HCT116 (cell line): ENCODE data around the gene MTIF3. TPM values are rescaled to one million over a fixed set of nuclear protein-coding genes. Genes with fewer than 3 reads are reported as not detected.

Source experiments
- ATAC-seq: fragments of 200-7000 bp; cut with Tn5 transposase; 2 replicates; pipeline ENCODE4 v1.9.1; 2020; ENCODE audit warnings: mild to moderate bottlenecking, moderate library complexity
- BruUV-seq: library from RNA; stranded (reverse); fragments of 400-500 nt; replicated peaks from 2 replicates; lab custom pipeline; 2021; lab: Mats Ljungman, UMichigan
- CTCF ChIA-PET: fragments of 300-600 bp; sonication (Branson Sonifier 250); formaldehyde crosslinking; loops from one replicate; lab custom pipeline; 2021; ENCODE audit warnings: antibody characterized with exemption; lab: Charles Lee
- POLR2A ChIA-PET: fragments of 300-600, 350-600 bp; sonication (Branson Sonifier 250); formaldehyde crosslinking; loops from one replicate; lab custom pipeline; 2021; ENCODE audit warnings: antibody characterized with exemption; lab: Charles Lee
- RAD21 ChIA-PET, 2 experiments: fragments of 300-600 bp; sonication (Branson Sonifier 250); formaldehyde crosslinking; loops; one replicate each; lab custom pipeline; 2023; ENCODE audit warnings: low total read pairs in 2 of 2; ENCODE audit not compliant: uncharacterized antibody in 2 of 2, unreplicated experiment in 2 of 2, low non-redundant PET in 1 of 2; lab: Charles Lee
- DNase-seq: peaks from one replicate; pipeline ENCODE4 v3.0.0-alpha.2; 2010; ENCODE audit warnings: low read depth, low spot score
- H2AFZ ChIP-seq: fragments of 200-600 bp; shearing (Covaris generic), sonication (generic); 2 replicates; pipeline ENCODE4 v1.6.1; 2017; ENCODE audit warnings: low read depth, mixed run types, mixed read lengths, antibody characterized with exemption, low read length; ENCODE audit not compliant: poor library complexity, severe bottlenecking
- H3K27ac ChIP-seq: 2 replicates; pipeline ENCODE4 v1.5.1; 2012; ENCODE audit warnings: low read depth, low read length
- H3K27me3 ChIP-seq: fragments of 200-600 bp; sonication (generic); 2 replicates; pipeline ENCODE4 v1.6.1; 2016; ENCODE audit warnings: mixed run types, low read length, mixed read lengths; ENCODE audit not compliant: insufficient read depth
- H3K36me3 ChIP-seq, 2 experiments: fragments of 200-500 bp in 1 of 2; fragments of 200-600 bp in 1 of 2; sonication (Bioruptor generic) in 1 of 2; sonication (generic) in 1 of 2; 2 replicates each; pipeline versions ENCODE4 v1.5.1 to v1.6.1; 2014 to 2016; ENCODE audit warnings: low read length in 2 of 2, inconsistent platforms in 1 of 2, mixed read lengths in 1 of 2, mixed run types in 1 of 2; ENCODE audit not compliant: insufficient read depth in 2 of 2, control insufficient read depth in 1 of 2
- H3K4me1 ChIP-seq, 2 experiments: fragments of 200-600 bp in 1 of 2; sonication (generic) in 1 of 2; 2 replicates each; pipeline versions ENCODE4 v1.5.1 to v1.6.1; 2012 to 2017; ENCODE audit warnings: low read length in 2 of 2, inconsistent platforms in 1 of 2, mild to moderate bottlenecking in 1 of 2, mixed read lengths in 1 of 2, mixed run types in 1 of 2, moderate library complexity in 1 of 2; ENCODE audit not compliant: insufficient read depth in 2 of 2, control insufficient read depth in 1 of 2
- H3K4me2 ChIP-seq: fragments of 200-600 bp; sonication (generic); 2 replicates; pipeline ENCODE4 v1.6.1; 2017; ENCODE audit warnings: mixed run types, low read length, mixed read lengths
- H3K4me3 ChIP-seq, 2 experiments: fragments of 200-600 bp in 1 of 2; sonication (generic) in 1 of 2; replicated peaks in 1 of 2; 2 replicates each; pipeline ENCODE4 v1.5.1; 2011 to 2016; ENCODE audit warnings: low read length in 2 of 2, control low read depth in 1 of 2, low read depth in 1 of 2, mild to moderate bottlenecking in 1 of 2, mixed read lengths in 1 of 2, mixed run types in 1 of 2
- H3K79me2 ChIP-seq: fragments of 200-600 bp; sonication (generic); 2 replicates; pipeline ENCODE4 v1.6.1; 2017; ENCODE audit warnings: mild to moderate bottlenecking, mixed run types, low read length, moderate library complexity, mixed read lengths; ENCODE audit not compliant: insufficient read depth
- H3K9ac ChIP-seq: fragments of 200-600 bp; sonication (generic); 2 replicates; pipeline ENCODE4 v1.6.1; 2016; ENCODE audit warnings: low read length, mixed read lengths
- H3K9me2 ChIP-seq: fragments of 200-600 bp; sonication (generic), shearing (Covaris generic); 2 replicates; pipeline ENCODE4 v1.6.1; 2017; ENCODE audit warnings: mixed run types, mild to moderate bottlenecking, moderate library complexity; ENCODE audit not compliant: insufficient read depth
- H3K9me3 ChIP-seq, 2 experiments: fragments of 200-500 bp in 1 of 2; fragments of 200-600 bp in 1 of 2; sonication (Bioruptor generic) in 1 of 2; sonication (generic) in 1 of 2; 2 replicates each; pipeline ENCODE4 v1.6.1; 2014 to 2017; ENCODE audit warnings: low read length in 2 of 2, mixed read lengths in 2 of 2, inconsistent platforms in 1 of 2, low read depth in 1 of 2, mild to moderate bottlenecking in 1 of 2, mixed run types in 1 of 2, moderate library complexity in 1 of 2; ENCODE audit not compliant: control insufficient read depth in 1 of 2, insufficient read depth in 1 of 2
- H4K20me1 ChIP-seq: fragments of 200-600 bp; sonication (generic), shearing (Covaris generic); 2 replicates; pipeline ENCODE4 v1.6.1; 2017; ENCODE audit warnings: mixed run types, mild to moderate bottlenecking, moderate library complexity; ENCODE audit not compliant: insufficient read depth
- ATF3 ChIP-seq: IDR thresholded peaks from 2 replicates; pipeline ENCODE4 v1.6.1; 2012
- CEBPB ChIP-seq: IDR thresholded peaks from 2 replicates; pipeline ENCODE4 v1.6.1; 2012; ENCODE audit warnings: low read depth
- CTCF ChIP-seq, 3 experiments: fragments of 200-600 bp in 1 of 3; sonication (generic) in 1 of 3; IDR thresholded peaks in 2 of 3; conservative IDR thresholded peaks in 1 of 3; 2 replicates each; pipeline ENCODE4 v1.5.1; 2012 to 2017; ENCODE audit warnings: low read depth in 2 of 3, low read length in 2 of 3, antibody characterized with exemption in 1 of 3, borderline replicate concordance in 1 of 3, control low read depth in 1 of 3, mild to moderate bottlenecking in 1 of 3, mixed read lengths in 1 of 3, mixed run types in 1 of 3, moderate library complexity in 1 of 3; ENCODE audit not compliant: insufficient read depth in 1 of 3
- EZH2 ChIP-seq: fragments of 200-600 bp; sonication (generic); IDR thresholded peaks from 2 replicates; pipeline ENCODE4 v1.6.1; 2017; ENCODE audit warnings: antibody characterized with exemption, mixed run types
- EZH2phosphoT487 ChIP-seq: fragments of 200-600 bp; IDR thresholded peaks from 2 replicates; pipeline ENCODE4 v1.6.1; 2018; ENCODE audit warnings: antibody characterized with exemption, borderline replicate concordance
- MAX ChIP-seq: IDR thresholded peaks from 2 replicates; pipeline ENCODE4 v1.6.1; 2012
- RAD21 ChIP-seq: IDR thresholded peaks from 2 replicates; pipeline ENCODE4 v1.6.1; 2012; ENCODE audit warnings: low read depth, mild to moderate bottlenecking
- REST ChIP-seq: IDR thresholded peaks from 2 replicates; pipeline ENCODE4 v1.6.1; 2012; ENCODE audit warnings: low read depth
- SRF ChIP-seq: IDR thresholded peaks from 2 replicates; pipeline ENCODE4 v1.6.1; 2012; ENCODE audit warnings: low read depth
- TCF7L2 ChIP-seq: IDR thresholded peaks from 2 replicates; pipeline ENCODE4 v1.7.0; 2011; ENCODE audit warnings: borderline replicate concordance, inconsistent platforms; ENCODE audit not compliant: insufficient read depth, insufficient read length; ENCODE audit errors: extremely low read depth
- intact Hi-C: fragments of 100-400 bp; cut with micrococcal nuclease; formaldehyde crosslinking; loops from 2 replicates; pipeline ENCODE4 v1.10.0; 2022
- total RNA-seq: library from RNA; stranded (reverse); gene quantifications from one replicate; pipeline ENCODE4 v1.2.1, GENCODE V29; 2021; ENCODE audit not compliant: unreplicated experiment

MTIF3 gene
- total RNA-seq, 1 experiment from 2014 or later, result 27.8 TPM

GRCh38 chr13:27395007-27395510, 55.3 kb downstream of the MTIF3 start (continued):
- no peak for TF ChIP-seq REST
- no peak for TF ChIP-seq CTCF (IDR thresholded peaks at IDR 0.05 in 2 of 3, conservative IDR thresholded peaks at IDR 0.05 in 1 of 3; ENCODE audit: borderline replicate concordance in 1 of 3, insufficient read depth in 1 of 3, low read depth in 2 of 3, low read length in 2 of 3)
- no peak for TF ChIP-seq TCF7L2

- Histone ChIP-seq H2AFZ (no peak overlapping the region), H3K27me3 (no peaks in the 10 kb centered on the region), H3K9me3 (no peaks in the 10 kb centered on the region), H3K9ac (no peak overlapping the region), H3K4me3 (no peak overlapping the region), H3K27ac (no peak overlapping the region), H3K9me2 (no peaks in the 10 kb centered on the region), H3K79me2 (no peaks in the 10 kb centered on the region), H3K4me1 (no peaks in the 10 kb centered on the region), H3K36me3 (no peaks in the 10 kb centered on the region), H3K4me2 (no peak overlapping the region), H4K20me1 (no peaks in the 10 kb centered on the region)
- ChIA-PET CTCF (no interaction called here), POLR2A (no interaction called here), RAD21 (no interaction called here)
- TF ChIP-seq EZH2phosphoT487, result no peak
- no peak for TF ChIP-seq RAD21
- no peak for TF ChIP-seq MAX
- no peak for TF ChIP-seq EZH2
- TF ChIP-seq ATF3, result no peak
- no peak for TF ChIP-seq CEBPB
- TF ChIP-seq SRF, result no peak
- intact Hi-C loops, result loop anchor here (10.0 kb wide), 1 partner anchor 232 kb away; the partner anchor contains the start of genes LNX2 and POLR1D
- no TSS peak for BruUV-seq
- no peak for ATAC-seq
- no peak for DNase-seq
Observed at GRCh38 chr13:27393101-27393500, 57.3 kb downstream of the MTIF3 start.
